HEK293 (cell line): ENCODE measurements around the gene UGGT2.
A peak's percentile ranks its signal among the peaks of the same experiment; 100 is the strongest.

Source experiments
- CTCF ChIA-PET: fragments of 350-600 bp; formaldehyde crosslinking; extraction: SDS; loops from one replicate; lab custom pipeline; 2021; ENCODE audit warnings: antibody characterized with exemption; lab: Yijun Ruan, JAX
- POLR2A ChIA-PET: fragments of 300-600 bp; formaldehyde crosslinking; extraction: SDS; loops from one replicate; lab custom pipeline; 2020; ENCODE audit warnings: antibody characterized with exemption, inconsistent platforms; lab: Yijun Ruan, JAX
- H3K27ac ChIP-seq: fragments of 200-500 bp; sonication (Bioruptor generic); 2 replicates; pipeline ENCODE4 v1.5.1; 2014; ENCODE audit warnings: low read depth, low read length, control low read depth, inconsistent platforms; ENCODE audit errors: extremely low read depth
- H3K36me3 ChIP-seq, 2 experiments: fragments of 200-500 bp in 1 of 2; sonication (Bioruptor generic) in 1 of 2; 1 replicate in 1 of 2; 2 replicates in 1 of 2; pipeline ENCODE4 v1.5.1; 2014 to 2017; ENCODE audit warnings: inconsistent platforms in 2 of 2, low read length in 2 of 2; ENCODE audit not compliant: control insufficient read depth in 2 of 2, insufficient read depth in 1 of 2
- H3K4me1 ChIP-seq: fragments of 200-500 bp; sonication (Bioruptor generic); 2 replicates; pipeline ENCODE4 v1.5.1; 2014; ENCODE audit warnings: mild to moderate bottlenecking, low read length, inconsistent platforms; ENCODE audit not compliant: control insufficient read depth, insufficient read depth
- H3K4me3 ChIP-seq: 2 replicates; pipeline ENCODE4 v1.5.1; 2011; ENCODE audit warnings: low read depth, mild to moderate bottlenecking, control low read depth, low read length, moderate library complexity
- H3K9me3 ChIP-seq: fragments of 200-500 bp; sonication (Bioruptor generic); 2 replicates; pipeline ENCODE4 v1.5.1; 2014; ENCODE audit warnings: low read depth, low read length, inconsistent platforms; ENCODE audit not compliant: control insufficient read depth, insufficient read depth
- ATF2 ChIP-seq: fragments of 450-650 bp; formaldehyde crosslinking; IDR thresholded peaks from 2 replicates; pipeline ENCODE4 v1.5.1; 2016; ENCODE audit warnings: missing biosample characterization, missing genetic modification characterization, low read depth
- CTCF ChIP-seq: fragments of 450-650 bp; formaldehyde crosslinking; IDR thresholded peaks from 2 replicates; pipeline ENCODE4 v1.5.1; 2016; ENCODE audit warnings: missing biosample characterization, missing genetic modification characterization
- GLI2 ChIP-seq: fragments of 450-650 bp; formaldehyde crosslinking; IDR thresholded peaks from 2 replicates; pipeline ENCODE4; 2017; ENCODE audit warnings: missing biosample characterization, missing genetic modification characterization, low read depth, borderline replicate concordance
- PBX3 ChIP-seq: sonication (generic); formaldehyde crosslinking; IDR thresholded peaks from 2 replicates; pipeline ENCODE4 v1.8.1; 2022; ENCODE audit warnings: mild to moderate bottlenecking, moderate library complexity, missing genetic modification reagents
- REPIN1 ChIP-seq: fragments of 450-650 bp; formaldehyde crosslinking; IDR thresholded peaks from 2 replicates; pipeline ENCODE4 v1.5.1; 2017; ENCODE audit warnings: missing biosample characterization, missing genetic modification characterization, low read depth
- SCRT1 ChIP-seq: fragments of 450-650 bp; formaldehyde crosslinking; IDR thresholded peaks from 2 replicates; pipeline ENCODE4 v1.5.1; 2016; ENCODE audit warnings: missing biosample characterization, missing genetic modification characterization, borderline replicate concordance
- ZBTB21 ChIP-seq: fragments of 450-650 bp; formaldehyde crosslinking; IDR thresholded peaks from 2 replicates; pipeline ENCODE4 v1.5.1; 2017; ENCODE audit warnings: missing biosample characterization, missing genetic modification characterization
- ZBTB8A ChIP-seq: fragments of 450-650 bp; formaldehyde crosslinking; IDR thresholded peaks from 2 replicates; pipeline ENCODE4 v1.5.1; 2016; ENCODE audit warnings: missing biosample characterization, missing genetic modification characterization
- ZEB2 ChIP-seq: fragments of 450-650 bp; formaldehyde crosslinking; IDR thresholded peaks from 2 replicates; pipeline ENCODE4 v1.5.1; 2016; ENCODE audit warnings: missing biosample characterization, missing genetic modification characterization
- ZNF121 ChIP-seq: fragments of 450-650 bp; formaldehyde crosslinking; IDR thresholded peaks from 2 replicates; pipeline ENCODE4 v1.5.1; 2016; ENCODE audit warnings: missing biosample characterization, missing genetic modification characterization
- ZNF211 ChIP-seq: fragments of 450-650 bp; formaldehyde crosslinking; IDR thresholded peaks from 2 replicates; pipeline ENCODE4 v1.5.1; 2016; ENCODE audit warnings: low read depth, missing biosample characterization, missing genetic modification characterization
- ZNF292 ChIP-seq: fragments of 450-650 bp; formaldehyde crosslinking; IDR thresholded peaks from 2 replicates; pipeline ENCODE4 v1.5.1; 2016; ENCODE audit warnings: low read depth, missing biosample characterization, missing genetic modification characterization, borderline replicate concordance
- ZNF501 ChIP-seq: fragments of 450-650 bp; formaldehyde crosslinking; IDR thresholded peaks from 2 replicates; pipeline ENCODE4 v1.5.1; 2016; ENCODE audit warnings: missing biosample characterization, missing genetic modification characterization
- ZNF521 ChIP-seq: fragments of 450-650 bp; formaldehyde crosslinking; IDR thresholded peaks from 2 replicates; pipeline ENCODE4 v1.5.1; 2017; ENCODE audit warnings: missing biosample characterization, mild to moderate bottlenecking, missing genetic modification characterization
- ZNF529 ChIP-seq: fragments of 450-650 bp; formaldehyde crosslinking; IDR thresholded peaks from 2 replicates; pipeline ENCODE4 v1.5.1; 2017; ENCODE audit warnings: missing genetic modification characterization, missing biosample characterization; ENCODE audit not compliant: insufficient replicate concordance
- ZNF596 ChIP-seq: fragments of 450-650 bp; IDR thresholded peaks from 2 replicates; pipeline ENCODE4 v1.5.0; 2018; ENCODE audit warnings: missing biosample characterization, mild to moderate bottlenecking, missing genetic modification characterization, moderate library complexity
- ZNF670 ChIP-seq: fragments of 450-650 bp; formaldehyde crosslinking; IDR thresholded peaks from 2 replicates; pipeline ENCODE4 v1.5.1; 2016; ENCODE audit warnings: missing biosample characterization, missing genetic modification characterization, low read depth
- ZNF776 ChIP-seq: fragments of 450-650 bp; formaldehyde crosslinking; IDR thresholded peaks from 2 replicates; pipeline ENCODE4 v1.5.0; 2017; ENCODE audit warnings: missing biosample characterization, missing genetic modification characterization, borderline replicate concordance
- ZXDB ChIP-seq: fragments of 450-650 bp; formaldehyde crosslinking; IDR thresholded peaks from 2 replicates; pipeline ENCODE4 v1.5.1; 2016; ENCODE audit warnings: missing biosample characterization, missing genetic modification characterization
- TF ChIP-seq, protein P1 (sequence below): fragments of 450-650 bp; IDR thresholded peaks from 2 replicates; pipeline ENCODE4 v1.5.1; 2018; ENCODE audit warnings: missing biosample characterization, mild to moderate bottlenecking, missing genetic modification characterization
- TF ChIP-seq, protein P2 (sequence below): fragments of 450-650 bp; formaldehyde crosslinking; IDR thresholded peaks from 2 replicates; pipeline ENCODE4 v1.5.1; 2016; ENCODE audit warnings: missing biosample characterization, missing genetic modification characterization
- TF ChIP-seq, protein P3 (sequence below): fragments of 450-650 bp; formaldehyde crosslinking; IDR thresholded peaks from 2 replicates; pipeline ENCODE4 v1.5.0; 2017; ENCODE audit warnings: missing biosample characterization, missing genetic modification characterization, borderline replicate concordance

UGGT2 gene

DNA sequence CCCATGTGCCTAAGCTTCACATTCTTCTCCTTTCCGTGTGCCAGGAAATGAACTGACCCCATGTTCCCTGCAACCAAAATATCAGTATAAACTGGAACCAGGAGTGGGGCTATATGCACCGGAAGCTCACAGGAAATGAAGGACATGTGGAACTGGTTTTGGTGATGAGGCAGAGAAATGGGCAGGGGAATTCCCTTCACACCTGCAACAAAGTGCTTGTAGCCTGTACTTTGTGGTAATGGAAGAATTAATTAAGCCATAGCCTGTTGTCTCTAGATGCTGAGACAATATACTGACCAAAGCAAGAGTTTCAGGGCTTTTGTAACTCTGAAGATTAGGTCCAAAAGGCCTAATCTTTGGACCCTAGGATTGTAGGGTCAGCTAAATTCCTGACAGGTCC lies 15.5 kb upstream of the UGGT2 start:
- ChIA-PET POLR2A (no interaction called here), CTCF (interaction anchor here (1.2 to 1.7 kb wide), 2 partner anchors 9 to 11 kb away, joined by 4 to 5 read pairs; no protein-coding TSS in a partner anchor)
- no peaks in the 10 kb centered on the region for H3K4me1 ChIP-seq
- H3K36me3 ChIP-seq: no peaks in the 10 kb centered on the region
- H3K9me3 ChIP-seq: no peaks in the 10 kb centered on the region
- TF ChIP-seq ZBTB21 (tag by site-specific recombination): no peak
- H3K27ac ChIP-seq: no peak overlapping the region
- no peak overlapping the region for H3K4me3 ChIP-seq

DNA sequence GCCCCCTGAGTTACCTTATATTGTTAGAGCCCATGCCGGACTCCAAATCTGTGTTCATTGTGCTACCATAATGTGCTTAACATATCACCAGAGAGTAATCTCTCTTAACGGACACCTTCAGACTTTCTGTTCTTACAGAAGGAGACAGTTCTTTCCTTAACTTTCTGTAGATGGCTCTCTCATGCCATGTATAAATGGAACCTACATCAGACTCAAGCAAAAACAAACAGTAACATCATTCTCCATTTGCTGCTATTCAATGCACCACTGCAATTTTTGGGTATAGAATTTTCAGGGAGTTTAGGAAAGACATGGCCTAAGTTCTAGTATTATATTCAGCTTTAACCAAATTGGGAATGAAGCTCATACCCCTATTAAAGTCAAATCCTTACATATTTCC lies 12.6 kb upstream of the UGGT2 start:
- TF ChIP-seq ZEB2 (tag by site-specific recombination) (no peak), GLI2 (tag by site-specific recombination) (no peak), ZNF211 (no peak), ZNF529 (tag by site-specific recombination) (no peak), ZNF670 (tag by site-specific recombination) (no peak)
- TF ChIP-seq, protein P1, sequence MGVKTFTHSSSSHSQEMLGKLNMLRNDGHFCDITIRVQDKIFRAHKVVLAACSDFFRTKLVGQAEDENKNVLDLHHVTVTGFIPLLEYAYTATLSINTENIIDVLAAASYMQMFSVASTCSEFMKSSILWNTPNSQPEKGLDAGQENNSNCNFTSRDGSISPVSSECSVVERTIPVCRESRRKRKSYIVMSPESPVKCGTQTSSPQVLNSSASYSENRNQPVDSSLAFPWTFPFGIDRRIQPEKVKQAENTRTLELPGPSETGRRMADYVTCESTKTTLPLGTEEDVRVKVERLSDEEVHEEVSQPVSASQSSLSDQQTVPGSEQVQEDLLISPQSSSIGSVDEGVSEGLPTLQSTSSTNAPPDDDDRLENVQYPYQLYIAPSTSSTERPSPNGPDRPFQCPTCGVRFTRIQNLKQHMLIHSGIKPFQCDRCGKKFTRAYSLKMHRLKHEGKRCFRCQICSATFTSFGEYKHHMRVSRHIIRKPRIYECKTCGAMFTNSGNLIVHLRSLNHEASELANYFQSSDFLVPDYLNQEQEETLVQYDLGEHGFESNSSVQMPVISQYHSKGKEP: no peak
- TF ChIP-seq, protein P2, sequence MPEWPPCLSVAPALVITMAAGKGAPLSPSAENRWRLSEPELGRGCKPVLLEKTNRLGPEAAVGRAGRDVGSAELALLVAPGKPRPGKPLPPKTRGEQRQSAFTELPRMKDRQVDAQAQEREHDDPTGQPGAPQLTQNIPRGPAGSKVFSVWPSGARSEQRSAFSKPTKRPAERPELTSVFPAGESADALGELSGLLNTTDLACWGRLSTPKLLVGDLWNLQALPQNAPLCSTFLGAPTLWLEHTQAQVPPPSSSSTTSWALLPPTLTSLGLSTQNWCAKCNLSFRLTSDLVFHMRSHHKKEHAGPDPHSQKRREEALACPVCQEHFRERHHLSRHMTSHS (tag by site-specific recombination): no peak
- TF ChIP-seq, all 188 proteins: peak for 0
- H3K9me3 ChIP-seq: no peaks in the 10 kb centered on the region
- H3K36me3 ChIP-seq: no peaks in the 10 kb centered on the region
- CTCF ChIA-PET: no interaction called here
- H3K4me1 ChIP-seq: no peaks in the 10 kb centered on the region
- POLR2A ChIA-PET: no interaction called here
- H3K4me3 ChIP-seq: no peak overlapping the region
- no peak overlapping the region for H3K27ac ChIP-seq

DNA sequence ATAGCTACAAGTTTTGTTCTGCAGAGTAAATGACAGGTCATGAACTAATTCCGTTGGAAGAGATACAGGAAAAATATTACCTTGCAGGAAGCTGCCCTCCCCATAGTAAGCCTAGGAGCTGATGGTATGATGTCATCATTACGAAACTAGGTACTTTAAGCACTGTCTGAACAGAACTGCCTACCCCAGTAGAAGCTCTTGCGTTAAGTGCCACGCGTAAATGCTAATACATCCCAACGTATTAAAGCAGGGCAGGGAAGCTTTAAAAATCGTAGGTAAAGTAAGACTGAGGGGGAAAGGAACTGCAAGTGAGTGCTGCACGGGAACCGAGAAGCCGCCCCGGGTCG lies 572 bp downstream of the UGGT2 start:
- Histone ChIP-seq H3K27ac (peak overlapping the region; percentile 63; the same call in 1 of the 2 replicates), H3K4me3 (peak overlapping the region; percentile 95), H3K9me3 (no peaks in the 10 kb centered on the region), H3K4me1 (no peaks in the 10 kb centered on the region), H3K36me3 (no peaks in the 10 kb centered on the region)
- POLR2A ChIA-PET: interaction anchor here (0.6 to 1.9 kb wide), 11 partner anchors 8 to 811 kb away, joined by 3 to 14 read pairs (median 5); partner anchors contain the start of gene DNAJC3
- CTCF ChIA-PET: interaction anchor here (0.7 to 1.8 kb wide), 5 partner anchors 12 to 649 kb away, joined by 3 to 7 read pairs (median 4); no protein-coding TSS in a partner anchor
- no peak for TF ChIP-seq REPIN1 (tag by site-specific recombination)
- no peak for TF ChIP-seq ZNF292 (tag by site-specific recombination)
- peak; percentile 98 for TF ChIP-seq ATF2
- TF ChIP-seq ZEB2 (tag by site-specific recombination): no peak
- no peak for TF ChIP-seq PBX3 (CRISPR knock-in tag)
- TF ChIP-seq ZNF521 (tag by site-specific recombination): no peak
- TF ChIP-seq ZNF501 (tag by site-specific recombination): no peak
- no peak for TF ChIP-seq CTCF (tag by site-specific recombination)
- no peak for TF ChIP-seq ZXDB (tag by site-specific recombination)
- TF ChIP-seq, protein P3, sequence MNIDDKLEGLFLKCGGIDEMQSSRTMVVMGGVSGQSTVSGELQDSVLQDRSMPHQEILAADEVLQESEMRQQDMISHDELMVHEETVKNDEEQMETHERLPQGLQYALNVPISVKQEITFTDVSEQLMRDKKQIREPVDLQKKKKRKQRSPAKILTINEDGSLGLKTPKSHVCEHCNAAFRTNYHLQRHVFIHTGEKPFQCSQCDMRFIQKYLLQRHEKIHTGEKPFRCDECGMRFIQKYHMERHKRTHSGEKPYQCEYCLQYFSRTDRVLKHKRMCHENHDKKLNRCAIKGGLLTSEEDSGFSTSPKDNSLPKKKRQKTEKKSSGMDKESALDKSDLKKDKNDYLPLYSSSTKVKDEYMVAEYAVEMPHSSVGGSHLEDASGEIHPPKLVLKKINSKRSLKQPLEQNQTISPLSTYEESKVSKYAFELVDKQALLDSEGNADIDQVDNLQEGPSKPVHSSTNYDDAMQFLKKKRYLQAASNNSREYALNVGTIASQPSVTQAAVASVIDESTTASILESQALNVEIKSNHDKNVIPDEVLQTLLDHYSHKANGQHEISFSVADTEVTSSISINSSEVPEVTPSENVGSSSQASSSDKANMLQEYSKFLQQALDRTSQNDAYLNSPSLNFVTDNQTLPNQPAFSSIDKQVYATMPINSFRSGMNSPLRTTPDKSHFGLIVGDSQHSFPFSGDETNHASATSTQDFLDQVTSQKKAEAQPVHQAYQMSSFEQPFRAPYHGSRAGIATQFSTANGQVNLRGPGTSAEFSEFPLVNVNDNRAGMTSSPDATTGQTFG (tag by site-specific recombination): no peak
- no peak for TF ChIP-seq ZNF776
- TF ChIP-seq ZBTB21 (tag by site-specific recombination): peak; percentile 95
- TF ChIP-seq ZNF596 (tag by site-specific recombination): no peak
- no peak for TF ChIP-seq ZNF121 (tag by site-specific recombination)
- no peak; the same call in 1 of the 2 replicates for TF ChIP-seq ZBTB8A
- TF ChIP-seq SCRT1 (tag by site-specific recombination): no peak
